NCI-H2081 treated with DMSO at 0.1 percent for 48 hours (cell line): ENCODE results near the gene C3orf62.

Source experiments
- DNase-seq: peaks from one replicate; lab custom pipeline; 2025; lab: John Stamatoyannopoulos, UW

C3orf62 gene

GRCh38 chr3:49276475-49277382, at the start of gene C3orf62:
TSS of gene C3orf62 (minus strand) at chr3:49277232. CDS start at chr3:49276872, 360 bp downstream.
- no peak for DNase-seq

GRCh38 chr3:49324768-49325167, 47.7 kb upstream of the C3orf62 start:
- DNase-seq: no peak

- DNase-seq: no peak
Measured at GRCh38 chr3:49316696-49317457, 39.8 kb upstream of the C3orf62 start.

GRCh38 chr3:49313896-49314688, 37.1 kb upstream of the C3orf62 start:
- DNase-seq: no peak

GRCh38 chr3:49311283-49311682, 34.3 kb upstream of the C3orf62 start:
- no peak for DNase-seq

- DNase-seq: no peak
Measured at GRCh38 chr3:49310677-49311076, 33.6 kb upstream of the C3orf62 start.

GRCh38 chr3:49305608-49306007, 28.6 kb upstream of the C3orf62 start:
- no peak for DNase-seq

- no peak for DNase-seq
Measured at GRCh38 chr3:49302613-49303012, 25.6 kb upstream of the C3orf62 start.

GRCh38 chr3:49300595-49300994, 23.6 kb upstream of the C3orf62 start:
- no peak for DNase-seq

- DNase-seq: no peak
Measured at GRCh38 chr3:49298511-49298910, 21.5 kb upstream of the C3orf62 start.

GRCh38 chr3:49296781-49297411, 19.9 kb upstream of the C3orf62 start:
- DNase-seq: no peak

GRCh38 chr3:49295489-49296058, 18.5 kb upstream of the C3orf62 start:
- no peak for DNase-seq

- DNase-seq: no peak
Measured at GRCh38 chr3:49294343-49294742, 17.3 kb upstream of the C3orf62 start.

GRCh38 chr3:49283997-49284396, 7.0 kb upstream of the C3orf62 start:
- no peak for DNase-seq

- DNase-seq: no peak
Measured at GRCh38 chr3:49279376-49279775, 2.3 kb upstream of the C3orf62 start.

GRCh38 chr3:49278548-49278947, 1.5 kb upstream of the C3orf62 start:
- no peak for DNase-seq

GRCh38 chr3:49277383-49277775, 347 bp upstream of the C3orf62 start:
- no peak for DNase-seq

- DNase-seq: no peak
Measured at GRCh38 chr3:49273825-49274532, 3.1 kb downstream of the C3orf62 start.

GRCh38 chr3:49271047-49271446, 6.0 kb downstream of the C3orf62 start:
- DNase-seq: no peak

- no peak for DNase-seq
Measured at GRCh38 chr3:49270156-49270500, 6.9 kb downstream of the C3orf62 start.
